ENCODE data around the gene GALNT10.

DNA sequence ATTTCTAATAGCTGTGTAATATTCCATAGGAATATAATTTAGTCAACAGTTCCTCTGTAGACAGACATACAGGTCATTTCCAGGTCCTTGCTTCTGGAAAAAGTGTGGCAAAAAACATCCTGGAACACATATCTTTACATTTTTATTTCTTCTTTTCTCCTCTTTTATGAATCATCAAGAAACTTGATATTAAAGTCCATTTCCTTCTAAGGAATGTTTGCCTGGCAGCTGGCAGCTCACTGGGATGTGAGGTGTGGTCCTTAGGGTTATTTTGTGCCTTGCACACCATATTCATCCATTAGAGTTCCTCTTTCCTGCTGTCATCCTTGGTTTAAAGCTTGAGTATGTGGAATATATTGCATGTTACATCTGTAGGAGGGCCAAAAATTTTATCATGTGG is 122.0 kb downstream of the GALNT10 start:
- no peak for TF ChIP-seq SUZ12 (IDR thresholded peaks at IDR 0.05; ENCODE audit: extremely low read depth, insufficient read depth, insufficient read length)
- no peak for TF ChIP-seq ZNF274 (IDR thresholded peaks at IDR 0.05; ENCODE audit: low read depth, low read length)

All from NT2/D1 (cell line).